Mucosa of rectum (tissue), 2 donors: ENCODE results near the gene KCNC4.

Experiments
- H3K27ac ChIP-seq, 2 donors: one replicate each; pipeline ENCODE4 v1.7.0; 2013; ENCODE audit warnings: inconsistent platforms in 2 of 2, low read depth in 2 of 2, low read length in 2 of 2
- H3K27me3 ChIP-seq, 2 donors: one replicate each; pipeline ENCODE4 v1.7.0; 2013; ENCODE audit warnings: low read length in 2 of 2; ENCODE audit not compliant: control insufficient read depth in 2 of 2, insufficient read depth in 2 of 2
- H3K36me3 ChIP-seq, 2 donors: one replicate each; pipeline ENCODE4 v1.7.0; 2013; ENCODE audit warnings: low read length in 2 of 2; ENCODE audit not compliant: control insufficient read depth in 2 of 2, insufficient read depth in 2 of 2
- H3K4me1 ChIP-seq, 2 donors: one replicate each; pipeline ENCODE4 v1.7.0; 2013; ENCODE audit warnings: low read length in 2 of 2, mild to moderate bottlenecking in 1 of 2; ENCODE audit not compliant: control insufficient read depth in 2 of 2, insufficient read depth in 2 of 2
- H3K4me3 ChIP-seq, 2 donors: one replicate each; pipeline ENCODE4 v1.7.0; 2013; ENCODE audit warnings: low read length in 2 of 2
- H3K9ac ChIP-seq, 2 donors: one replicate each; pipeline ENCODE4 v1.7.0; 2013; ENCODE audit warnings: low read length in 2 of 2, low read depth in 1 of 2, mild to moderate bottlenecking in 1 of 2
- H3K9me3 ChIP-seq, 2 donors: one replicate each; pipeline ENCODE4 v1.7.0; 2013; ENCODE audit warnings: low read length in 2 of 2; ENCODE audit not compliant: control insufficient read depth in 2 of 2
- donor health status: healthy.
- donor health status: Normal muscosa, but diverticular disease.

Gene KCNC4

DNA sequence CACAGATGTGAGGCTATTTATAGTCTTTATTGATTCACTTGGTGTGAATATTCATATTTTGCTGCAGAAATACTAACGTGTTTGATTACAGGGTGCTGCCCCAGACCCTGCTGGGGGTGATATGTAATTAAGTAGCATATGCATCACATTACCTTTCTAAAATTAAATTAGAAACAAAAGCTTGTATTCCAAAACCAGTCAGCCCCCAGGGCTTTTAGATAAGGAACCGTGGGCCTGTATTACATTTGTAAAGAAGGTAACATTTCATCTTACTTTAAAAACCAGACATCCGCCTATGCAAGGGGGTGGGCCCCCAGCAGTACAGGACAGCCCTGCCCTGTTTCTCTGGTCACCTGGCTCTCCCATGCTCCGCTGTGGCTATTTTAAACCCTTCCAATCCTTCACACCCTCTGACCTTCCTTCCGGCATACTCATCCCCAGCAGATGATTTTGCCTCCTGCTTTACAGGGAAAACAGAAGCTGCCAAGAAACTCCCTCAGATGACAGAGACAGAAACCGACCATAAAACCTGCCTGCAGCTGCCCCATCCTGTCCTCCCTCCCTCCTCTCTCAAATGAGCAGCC, 22.0 kb upstream of the KCNC4 start:
- Histone ChIP-seq H3K27me3 (peaks cover 0 to 5% of the 10 kb centered on the region in 2 donors), H3K27ac (no peak overlapping the region), H3K4me1 (no peaks in the 10 kb centered on the region), H3K9me3 (no peaks in the 10 kb centered on the region), H3K4me3 (no peak overlapping the region), H3K9ac (no peak overlapping the region), H3K36me3 (no peaks in the 10 kb centered on the region)

DNA sequence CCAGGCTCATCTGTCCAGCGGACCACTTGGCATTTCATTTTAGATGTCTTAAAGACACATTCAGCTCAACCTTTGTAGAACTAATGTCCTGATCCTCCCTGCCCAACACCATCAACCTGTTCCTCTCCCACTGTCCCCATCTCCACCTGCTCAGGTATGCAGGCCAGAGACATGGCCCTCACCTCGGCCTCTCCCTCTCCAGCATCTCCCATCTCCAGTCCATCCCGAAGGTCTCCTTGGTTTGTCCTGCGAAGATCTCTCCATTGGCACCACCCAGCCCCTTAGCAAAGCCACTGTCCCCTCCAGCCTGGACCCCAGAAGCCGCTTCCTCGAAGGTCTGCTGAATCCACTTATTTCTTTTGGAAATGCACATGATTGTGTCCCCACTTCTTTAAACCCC, 20.9 kb upstream of the KCNC4 start:
- no peaks in the 10 kb centered on the region for H3K4me1 ChIP-seq
- H3K27me3 ChIP-seq, result peaks cover 0 to 5% of the 10 kb centered on the region in 2 donors
- no peaks in the 10 kb centered on the region for H3K9me3 ChIP-seq
- no peak overlapping the region for H3K4me3 ChIP-seq
- H3K27ac ChIP-seq, result no peak overlapping the region
- no peaks in the 10 kb centered on the region for H3K36me3 ChIP-seq
- H3K9ac ChIP-seq, result no peak overlapping the region

DNA sequence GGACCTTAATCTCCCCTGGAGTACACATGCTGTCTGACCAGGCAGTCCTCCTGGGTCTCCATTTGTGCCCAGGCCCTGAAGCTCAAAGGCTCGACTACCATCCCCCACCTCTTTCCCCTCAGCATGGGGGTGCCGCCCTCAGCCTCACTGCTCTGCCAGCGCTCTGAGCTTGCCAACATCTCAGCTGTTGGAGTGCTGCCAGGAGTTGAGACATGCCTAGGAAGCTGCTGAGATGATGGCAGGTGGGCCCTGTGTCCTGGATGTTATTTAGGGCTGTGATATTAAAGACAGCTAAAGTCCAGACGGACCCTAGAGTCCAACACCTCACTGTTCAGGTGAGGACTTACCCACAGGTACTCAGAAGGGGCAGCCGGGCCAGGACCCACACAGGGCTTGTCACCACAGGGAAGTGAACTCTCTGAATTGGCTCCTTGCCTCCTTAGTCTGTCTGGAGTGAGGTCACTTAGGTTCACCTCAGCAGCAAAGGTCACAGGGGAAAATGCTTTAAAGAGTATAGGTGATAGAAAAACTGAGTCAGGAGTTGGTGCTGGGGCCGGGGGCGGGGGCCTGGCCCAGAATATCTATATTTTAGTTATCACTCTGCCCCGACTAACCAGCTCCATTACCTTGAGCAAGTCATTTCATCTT, 19.7 kb upstream of the KCNC4 start:
- H3K27ac ChIP-seq, result no peak overlapping the region
- no peaks in the 10 kb centered on the region for H3K4me1 ChIP-seq
- no peak overlapping the region for H3K9ac ChIP-seq
- H3K27me3 ChIP-seq, result no peaks in the 10 kb centered on the region
- H3K4me3 ChIP-seq, result no peak overlapping the region
- H3K36me3 ChIP-seq, result no peaks in the 10 kb centered on the region
- no peaks in the 10 kb centered on the region for H3K9me3 ChIP-seq

DNA sequence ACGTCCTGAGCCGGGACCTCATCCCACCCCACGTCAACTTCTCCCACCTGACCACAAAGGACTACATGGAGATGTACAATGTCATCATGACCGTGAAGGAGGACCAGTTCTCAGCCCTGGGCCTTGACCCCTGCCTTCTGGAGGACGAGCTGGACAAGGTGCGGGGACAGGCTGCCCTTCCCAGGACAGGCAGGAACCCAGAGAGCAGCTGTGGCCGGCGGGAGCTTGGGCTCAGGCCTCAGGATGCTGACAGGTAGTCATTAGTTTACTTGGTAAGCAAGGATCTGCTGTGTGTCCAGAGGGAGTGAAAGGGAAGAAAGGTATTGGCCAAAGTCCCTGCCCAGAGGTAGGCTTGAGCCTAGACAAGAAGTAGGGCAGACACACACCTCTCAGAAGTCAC, 17.6 kb upstream of the KCNC4 start:
- Histone ChIP-seq H3K9ac (no peak overlapping the region), H3K27ac (no peak overlapping the region), H3K27me3 (no peaks in the 10 kb centered on the region), H3K9me3 (no peaks in the 10 kb centered on the region), H3K4me3 (no peak overlapping the region), H3K36me3 (no peaks in the 10 kb centered on the region), H3K4me1 (no peaks in the 10 kb centered on the region)

DNA sequence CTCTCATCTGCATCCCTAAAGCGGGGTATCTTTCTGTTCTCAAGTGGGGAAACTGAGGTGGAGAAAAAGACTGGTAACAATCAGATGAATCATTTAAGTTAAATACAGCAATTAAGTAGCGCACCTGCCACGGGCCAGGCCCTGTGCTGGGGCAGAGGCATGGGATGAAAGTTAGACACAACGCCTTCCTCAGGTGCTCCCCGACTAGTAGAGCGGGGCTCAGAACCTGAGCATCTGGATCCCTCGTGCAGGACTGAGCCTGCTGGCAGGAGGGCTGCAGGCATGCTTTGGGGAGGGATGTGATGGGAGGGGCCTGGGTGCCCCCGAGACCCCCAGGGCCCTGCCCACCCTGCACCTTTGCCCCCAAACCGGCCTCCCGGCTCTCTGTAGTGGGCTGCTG, 14.9 kb upstream of the KCNC4 start:
- no peak overlapping the region for H3K4me3 ChIP-seq
- H3K9me3 ChIP-seq, result no peaks in the 10 kb centered on the region
- no peaks in the 10 kb centered on the region for H3K27me3 ChIP-seq
- H3K4me1 ChIP-seq, result no peaks in the 10 kb centered on the region
- no peaks in the 10 kb centered on the region for H3K36me3 ChIP-seq
- no peak overlapping the region for H3K27ac ChIP-seq
- no peak overlapping the region for H3K9ac ChIP-seq

DNA sequence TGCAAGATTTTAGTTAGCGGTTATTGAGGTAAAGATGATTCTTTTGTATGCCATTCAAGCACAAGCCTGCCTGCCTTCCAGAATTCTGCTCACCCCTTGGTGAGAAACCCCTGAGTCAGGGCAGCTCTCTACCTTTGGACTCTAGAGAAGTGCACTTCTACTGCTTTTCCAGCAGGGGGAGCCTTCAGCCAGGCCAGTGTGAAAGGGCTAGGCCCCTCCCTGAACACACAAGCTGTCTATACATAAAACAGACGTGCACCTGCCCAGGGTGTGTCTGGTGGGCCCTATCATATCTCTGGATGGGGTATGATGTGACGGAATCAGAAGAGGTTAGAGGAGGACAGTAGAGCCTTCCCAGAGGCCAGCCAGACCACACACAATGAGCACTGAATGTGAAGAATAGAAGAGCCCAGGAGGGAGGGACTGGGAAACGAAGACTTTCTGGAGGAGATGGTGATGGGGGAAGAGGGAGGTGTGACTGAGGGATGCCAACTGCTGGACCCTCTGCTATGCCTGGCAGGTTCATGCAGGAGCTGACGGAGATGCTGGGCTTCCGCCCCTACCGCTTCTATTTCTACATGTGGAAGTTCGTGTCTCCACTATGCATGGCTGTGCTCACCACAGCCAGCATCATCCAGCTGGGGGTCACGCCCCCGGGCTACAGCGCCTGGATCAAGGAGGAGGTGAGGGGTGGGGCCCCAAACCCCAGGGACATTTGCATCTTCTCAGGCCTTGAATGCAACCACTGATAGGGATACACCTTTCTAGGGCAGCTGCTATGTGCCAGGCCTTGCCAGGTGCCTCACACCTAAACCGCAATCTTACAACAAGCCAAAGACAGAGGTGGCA, 13.0 kb upstream of the KCNC4 start:
- H3K27ac ChIP-seq, result no peak overlapping the region
- no peaks in the 10 kb centered on the region for H3K36me3 ChIP-seq
- H3K4me1 ChIP-seq, result no peaks in the 10 kb centered on the region
- H3K27me3 ChIP-seq, result no peaks in the 10 kb centered on the region
- H3K9ac ChIP-seq, result no peak overlapping the region
- H3K9me3 ChIP-seq, result no peaks in the 10 kb centered on the region
- H3K4me3 ChIP-seq, result no peak overlapping the region

DNA sequence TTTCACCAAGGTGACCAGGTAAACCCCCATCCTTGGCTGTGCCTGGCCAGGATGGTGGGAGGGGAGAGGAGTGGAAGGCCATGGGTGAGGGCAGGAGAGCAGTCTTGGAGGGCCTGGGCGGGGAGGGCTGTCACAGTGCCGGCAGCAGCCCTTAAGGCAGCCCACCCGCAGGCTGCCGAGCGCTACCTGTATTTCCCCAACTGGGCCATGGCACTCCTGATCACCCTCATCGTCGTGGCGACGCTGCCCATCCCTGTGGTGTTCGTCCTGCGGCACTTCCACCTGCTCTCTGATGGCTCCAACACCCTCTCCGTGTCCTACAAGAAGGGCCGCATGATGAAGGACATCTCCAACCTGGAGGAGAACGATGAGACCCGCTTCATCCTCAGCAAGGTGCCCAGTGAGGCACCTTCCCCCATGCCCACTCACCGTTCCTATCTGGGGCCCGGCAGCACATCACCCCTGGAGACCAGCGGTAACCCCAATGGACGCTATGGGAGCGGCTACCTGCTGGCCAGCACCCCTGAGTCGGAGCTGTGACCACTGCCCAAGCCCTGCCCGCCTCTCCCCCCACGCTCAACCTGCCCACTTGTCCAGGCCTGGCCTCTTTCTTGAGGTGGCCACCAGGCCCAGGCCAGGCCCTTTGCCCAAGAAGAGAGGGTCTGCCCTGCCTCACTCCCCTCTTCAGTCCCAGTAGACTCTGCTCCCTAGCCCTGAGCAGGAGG, 12.0 kb upstream of the KCNC4 start:
- Histone ChIP-seq H3K36me3 (no peaks in the 10 kb centered on the region), H3K4me3 (no peak overlapping the region), H3K9ac (no peak overlapping the region), H3K9me3 (no peaks in the 10 kb centered on the region), H3K27ac (no peak overlapping the region), H3K27me3 (no peaks in the 10 kb centered on the region), H3K4me1 (peaks cover 0 to under 1% of the 10 kb centered on the region in 2 donors)

DNA sequence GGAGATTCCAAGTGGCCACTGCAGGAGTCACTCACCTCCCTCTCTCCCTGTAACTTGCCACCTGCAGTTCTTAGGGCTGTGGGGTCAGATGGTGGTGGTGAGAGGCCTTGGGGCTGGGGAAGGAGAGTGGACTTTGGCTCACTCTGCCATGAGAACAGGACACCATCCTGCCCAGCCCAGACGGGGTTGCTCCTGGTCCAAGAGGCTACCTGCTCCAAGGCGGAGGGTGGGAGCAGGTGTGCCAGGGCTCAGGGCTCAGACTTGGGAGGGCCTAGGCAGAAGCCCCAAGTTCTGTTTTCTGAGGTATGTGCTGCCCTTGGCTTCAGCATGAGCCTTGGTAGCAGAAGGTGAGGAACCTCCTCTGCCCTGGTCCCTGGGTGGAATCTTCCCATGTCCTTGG, 11.4 kb upstream of the KCNC4 start:
- no peak overlapping the region for H3K4me3 ChIP-seq
- no peaks in the 10 kb centered on the region for H3K9me3 ChIP-seq
- no peaks in the 10 kb centered on the region for H3K36me3 ChIP-seq
- H3K4me1 ChIP-seq, result peaks cover 0 to 7% of the 10 kb centered on the region in 2 donors
- H3K27me3 ChIP-seq, result no peaks in the 10 kb centered on the region
- no peak overlapping the region for H3K9ac ChIP-seq
- no peak overlapping the region for H3K27ac ChIP-seq

DNA sequence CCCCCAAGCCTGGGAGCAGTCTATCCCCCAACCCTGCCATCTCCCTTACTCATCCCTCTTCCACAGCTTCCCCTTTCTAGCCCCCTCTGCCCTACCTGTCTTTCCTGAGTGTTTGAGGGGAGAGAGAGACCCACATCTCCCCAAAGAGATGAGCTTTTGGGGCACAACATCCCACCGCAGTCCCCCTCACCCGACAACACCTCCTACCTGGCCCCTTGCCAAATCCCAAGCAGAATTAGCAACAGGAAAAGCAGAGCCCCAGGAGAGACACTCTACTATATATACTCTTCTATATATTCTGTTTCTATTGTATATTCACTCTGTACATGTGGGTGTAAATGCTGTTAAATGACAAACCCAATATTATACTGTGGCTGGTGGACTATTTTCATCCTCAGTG, 9.9 kb upstream of the KCNC4 start:
- Histone ChIP-seq H3K27ac (no peak overlapping the region), H3K4me3 (no peak overlapping the region), H3K9ac (no peak overlapping the region), H3K4me1 (peaks cover 0 to 11% of the 10 kb centered on the region in 2 donors), H3K9me3 (no peaks in the 10 kb centered on the region), H3K27me3 (no peaks in the 10 kb centered on the region), H3K36me3 (no peaks in the 10 kb centered on the region)

DNA sequence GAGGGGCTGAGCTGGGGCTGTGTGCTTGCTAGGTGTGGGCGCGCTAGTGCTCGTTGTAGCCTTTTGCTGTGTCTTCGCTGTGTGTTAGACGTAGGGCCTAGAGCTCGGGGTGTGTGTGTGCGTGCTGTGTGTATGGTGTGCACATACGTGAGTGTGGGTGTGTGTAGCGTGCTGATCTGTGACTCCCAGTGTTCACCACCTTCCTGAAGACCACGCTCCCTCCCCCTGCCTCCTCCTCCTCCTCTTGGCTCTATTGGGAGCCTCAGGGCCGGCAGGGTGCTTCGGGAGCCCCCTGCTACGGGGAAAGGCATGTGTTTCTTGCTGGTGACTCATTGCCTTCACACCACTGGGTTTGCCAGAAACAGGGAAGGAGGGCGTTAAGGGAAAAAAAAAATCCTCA, 9.4 kb upstream of the KCNC4 start:
- H3K9me3 ChIP-seq, result no peaks in the 10 kb centered on the region
- H3K27me3 ChIP-seq, result no peaks in the 10 kb centered on the region
- H3K4me3 ChIP-seq, result no peak overlapping the region
- peaks cover 0 to 11% of the 10 kb centered on the region in 2 donors for H3K4me1 ChIP-seq
- H3K9ac ChIP-seq, result no peak overlapping the region
- H3K36me3 ChIP-seq, result no peaks in the 10 kb centered on the region
- no peak overlapping the region for H3K27ac ChIP-seq
